ENCODE measurements around the gene IQCE.

IQCE gene

DNA sequence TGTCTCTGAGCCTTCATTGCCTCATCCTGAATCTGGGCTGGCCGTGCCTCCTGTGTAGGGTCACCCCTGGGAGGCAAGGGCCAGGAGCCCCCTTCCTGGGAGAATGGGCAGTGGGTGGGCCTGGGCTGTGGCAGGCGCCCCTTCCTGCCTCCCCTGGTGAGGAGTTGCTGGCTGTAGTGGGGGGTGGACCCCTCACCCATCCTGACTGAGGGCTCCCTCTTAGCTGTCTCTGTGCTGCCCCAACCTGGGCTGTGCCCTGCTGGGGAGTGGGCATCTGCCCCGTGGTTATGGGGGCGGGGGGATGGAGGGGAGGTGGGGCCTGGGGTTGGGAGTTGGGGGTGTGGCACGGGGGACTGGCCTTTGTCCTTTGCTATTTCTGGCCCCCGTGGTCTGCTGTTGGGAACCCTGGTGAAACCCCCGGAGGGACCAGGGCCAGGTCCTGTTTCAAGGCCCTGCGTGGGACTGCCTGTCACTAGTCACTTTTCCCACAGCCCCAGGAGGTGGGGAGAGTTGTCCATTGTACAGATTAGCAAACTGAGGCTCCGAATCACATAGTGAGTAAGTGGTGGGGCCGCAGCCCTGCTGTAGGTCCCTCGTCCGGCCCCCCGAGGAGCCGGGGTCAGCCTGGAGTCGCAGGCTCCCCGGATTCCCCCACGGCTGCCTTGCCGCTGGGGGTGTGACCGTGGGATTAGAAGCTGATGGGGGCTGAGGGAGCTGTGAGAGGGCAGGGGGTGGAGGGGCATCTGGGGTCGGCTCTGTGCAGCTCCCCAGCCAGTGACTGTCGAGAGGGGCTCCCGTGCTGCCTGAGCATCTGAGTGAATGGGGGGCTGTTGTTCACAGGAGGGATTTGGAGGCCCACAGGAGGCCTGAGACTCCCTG, 75.7 kb downstream of the IQCE start:
- H3K4me1 ChIP-seq (ENCODE audit: control insufficient read depth, insufficient read depth, low read length, poor library complexity, severe bottlenecking) = peaks cover 40% of the 10 kb centered on the region
- H3K36me3 ChIP-seq (ENCODE audit: control insufficient read depth, insufficient read depth, low read length) = peaks cover 33% of the 10 kb centered on the region
- WGBS, 2 experiments (ENCODE audit: insufficient coverage in 2 of 2) = 94 to 95% methylated on average over 11 to 18 of the region's 22 CpGs
- peak overlapping the region; percentile 60 for H3K27ac ChIP-seq (ENCODE audit: low read depth, low read length, severe bottlenecking)
- no peaks in the 10 kb centered on the region for H3K9me3 ChIP-seq (ENCODE audit: control insufficient read depth, low read length)
- H3K4me3 ChIP-seq (ENCODE audit: extremely low read depth, insufficient read depth, low read length, poor library complexity, severe bottlenecking) = peak overlapping the region; percentile 82

DNA sequence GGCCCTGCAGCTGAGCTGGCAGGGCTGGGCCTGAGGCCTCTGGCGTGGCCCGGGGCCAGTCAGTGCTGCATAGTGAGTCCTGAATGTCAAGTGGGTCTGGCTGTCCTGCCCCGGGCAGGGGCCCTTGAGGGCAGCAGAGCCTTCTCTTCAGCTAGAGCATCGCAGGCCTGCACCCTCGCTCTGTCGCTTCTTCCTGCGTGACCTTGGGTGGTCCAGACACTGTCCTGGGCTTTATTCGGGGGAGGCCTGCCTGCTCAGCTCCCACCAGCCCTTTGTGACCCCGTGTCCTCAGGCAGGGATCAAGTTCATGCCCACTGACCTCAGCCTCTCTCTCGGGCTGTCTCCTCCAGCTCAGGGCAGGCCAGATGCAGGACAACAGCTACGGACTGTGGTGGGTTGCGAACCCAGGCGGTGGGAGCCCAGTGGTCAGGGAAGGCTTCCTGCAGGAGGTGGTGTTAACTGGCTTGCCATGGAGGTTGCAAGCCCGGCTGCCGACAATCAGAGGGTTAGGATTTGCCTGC, 76.4 kb downstream of the IQCE start:
- WGBS, 2 experiments (ENCODE audit: insufficient coverage in 2 of 2) = 96 to 99% methylated on average over 15 of the region's 15 CpGs
- Histone ChIP-seq H3K27ac (ENCODE audit: low read depth, low read length, severe bottlenecking) (no peak overlapping the region), H3K4me3 (ENCODE audit: extremely low read depth, insufficient read depth, low read length, poor library complexity, severe bottlenecking) (no peak overlapping the region), H3K9me3 (ENCODE audit: control insufficient read depth, low read length) (no peaks in the 10 kb centered on the region), H3K4me1 (ENCODE audit: control insufficient read depth, insufficient read depth, low read length, poor library complexity, severe bottlenecking) (peaks cover 35% of the 10 kb centered on the region), H3K36me3 (ENCODE audit: control insufficient read depth, insufficient read depth, low read length) (peaks cover 33% of the 10 kb centered on the region)

DNA sequence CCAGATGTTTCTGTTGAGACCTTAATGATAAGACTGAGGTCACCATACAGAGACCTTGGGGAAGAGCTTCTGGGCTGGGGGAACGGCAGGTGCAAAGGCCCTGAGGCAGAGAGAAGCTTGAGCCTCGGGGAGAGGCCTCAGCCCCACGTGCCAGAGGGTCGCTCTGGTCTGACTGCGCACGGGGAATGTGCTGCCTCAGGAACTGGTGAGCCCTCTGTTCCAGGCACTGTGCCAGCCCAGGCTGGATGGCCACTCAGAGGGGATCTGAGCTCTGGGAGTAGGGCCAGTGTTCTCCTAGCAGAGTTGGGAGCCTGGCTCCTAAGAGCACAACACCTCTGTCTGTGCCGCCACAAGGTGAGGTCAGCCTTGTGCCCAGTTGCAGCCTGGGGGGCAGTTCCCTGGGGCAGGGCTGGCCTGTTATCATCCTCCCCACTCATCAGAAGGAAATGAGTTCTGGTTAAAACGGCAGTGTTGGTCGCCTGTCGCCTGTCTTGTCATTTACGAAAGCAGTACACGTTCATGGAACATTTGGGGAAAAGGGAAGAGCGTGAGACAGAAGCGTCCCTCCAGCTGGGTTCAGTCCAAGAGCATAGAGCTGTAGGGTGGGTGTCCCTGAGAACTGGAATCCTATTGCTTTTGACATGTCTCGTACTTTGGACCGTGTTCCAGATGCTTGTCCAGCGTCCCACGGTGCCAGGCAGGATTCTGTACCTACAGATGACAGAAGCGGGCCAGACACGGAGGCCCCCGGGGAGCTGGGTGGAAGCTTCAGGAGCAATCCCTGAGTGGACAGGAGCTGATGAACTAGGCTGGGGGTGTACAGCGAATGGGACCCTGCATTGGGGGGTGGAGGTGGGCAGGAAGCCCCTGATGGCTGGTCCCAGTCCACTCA, 77.3 kb downstream of the IQCE start:
- Histone ChIP-seq H3K27ac (ENCODE audit: low read depth, low read length, severe bottlenecking) (no peak overlapping the region), H3K4me1 (ENCODE audit: control insufficient read depth, insufficient read depth, low read length, poor library complexity, severe bottlenecking) (peaks cover 43% of the 10 kb centered on the region), H3K36me3 (ENCODE audit: control insufficient read depth, insufficient read depth, low read length) (peaks cover 38% of the 10 kb centered on the region), H3K4me3 (ENCODE audit: extremely low read depth, insufficient read depth, low read length, poor library complexity, severe bottlenecking) (no peak overlapping the region), H3K9me3 (ENCODE audit: control insufficient read depth, low read length) (no peaks in the 10 kb centered on the region)
- 95% methylated on average over 22 of the region's 22 CpGs for WGBS, 2 experiments (ENCODE audit: insufficient coverage in 2 of 2)

DNA sequence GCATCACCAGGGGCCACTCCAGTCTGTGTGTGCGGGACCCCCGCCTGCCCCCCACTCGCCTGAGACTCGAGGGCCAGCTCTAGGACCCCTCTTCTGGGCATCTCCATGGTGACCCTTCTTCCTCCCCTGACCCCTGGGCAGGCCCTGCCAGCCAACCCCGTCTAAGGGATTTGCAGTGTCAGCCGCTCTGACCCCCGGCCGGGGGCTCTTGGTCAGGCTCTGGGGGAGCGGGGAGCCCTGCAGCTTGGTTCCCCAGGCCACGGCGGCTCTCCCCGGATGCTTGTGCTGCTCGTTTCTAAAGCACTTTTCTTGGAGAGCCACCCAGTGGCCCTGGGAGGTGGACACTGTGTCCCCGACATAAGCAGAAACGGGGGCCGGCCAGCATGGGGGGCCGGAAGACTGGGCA, 78.3 kb downstream of the IQCE start:
- H3K27ac ChIP-seq (ENCODE audit: low read depth, low read length, severe bottlenecking) = no peak overlapping the region
- 87 to 95% methylated on average over 13 to 16 of the region's 17 CpGs for WGBS, 2 experiments (ENCODE audit: insufficient coverage in 2 of 2)
- H3K9me3 ChIP-seq (ENCODE audit: control insufficient read depth, low read length) = no peaks in the 10 kb centered on the region
- no peak overlapping the region for H3K4me3 ChIP-seq (ENCODE audit: extremely low read depth, insufficient read depth, low read length, poor library complexity, severe bottlenecking)
- peaks cover 48% of the 10 kb centered on the region for H3K4me1 ChIP-seq (ENCODE audit: control insufficient read depth, insufficient read depth, low read length, poor library complexity, severe bottlenecking)
- H3K36me3 ChIP-seq (ENCODE audit: control insufficient read depth, insufficient read depth, low read length) = peaks cover 39% of the 10 kb centered on the region

DNA sequence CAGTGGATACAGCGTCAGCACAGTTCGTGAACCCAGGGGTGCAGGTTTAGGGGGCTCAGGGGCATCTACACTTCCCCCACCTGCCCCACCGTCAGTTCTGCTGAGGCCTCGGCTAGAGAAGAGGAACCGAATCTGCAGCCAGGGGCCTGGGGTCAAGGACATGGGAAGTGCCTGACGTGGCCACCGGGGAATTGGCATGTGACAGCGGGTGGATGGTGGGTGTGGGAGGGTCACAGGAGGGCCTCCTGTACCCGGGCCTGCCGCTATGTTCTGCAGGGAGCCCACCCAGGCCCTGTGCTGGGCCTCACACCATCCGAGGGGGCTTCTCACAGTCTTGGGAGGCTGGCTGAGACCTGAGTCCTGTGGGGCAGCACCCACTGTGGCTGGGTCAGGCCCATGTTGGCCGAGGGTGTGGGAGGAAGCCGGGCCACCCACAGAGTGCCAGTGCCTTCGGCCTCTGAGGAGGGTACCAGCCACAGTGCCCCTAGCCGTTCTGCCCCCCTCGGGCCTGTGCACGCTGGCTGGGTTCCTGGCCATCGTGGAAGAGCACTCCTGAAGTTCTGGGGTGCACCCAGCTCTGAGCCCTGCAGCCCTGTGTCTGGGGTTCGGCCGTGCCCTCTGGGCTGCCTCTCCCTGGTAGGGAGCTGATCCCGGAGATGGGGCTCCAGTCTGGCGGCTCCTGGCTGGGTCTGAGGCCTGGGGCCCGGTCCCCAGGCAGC, 78.9 kb downstream of the IQCE start:
- H3K4me3 ChIP-seq (ENCODE audit: extremely low read depth, insufficient read depth, low read length, poor library complexity, severe bottlenecking) = no peak overlapping the region
- peaks cover 50% of the 10 kb centered on the region for H3K4me1 ChIP-seq (ENCODE audit: control insufficient read depth, insufficient read depth, low read length, poor library complexity, severe bottlenecking)
- no peaks in the 10 kb centered on the region for H3K9me3 ChIP-seq (ENCODE audit: control insufficient read depth, low read length)
- peaks cover 44% of the 10 kb centered on the region for H3K36me3 ChIP-seq (ENCODE audit: control insufficient read depth, insufficient read depth, low read length)
- H3K27ac ChIP-seq (ENCODE audit: low read depth, low read length, severe bottlenecking) = peak overlapping the region; percentile 36
- WGBS, 2 experiments (ENCODE audit: insufficient coverage in 2 of 2) = 91 to 93% methylated on average over 20 to 21 of the region's 23 CpGs

DNA sequence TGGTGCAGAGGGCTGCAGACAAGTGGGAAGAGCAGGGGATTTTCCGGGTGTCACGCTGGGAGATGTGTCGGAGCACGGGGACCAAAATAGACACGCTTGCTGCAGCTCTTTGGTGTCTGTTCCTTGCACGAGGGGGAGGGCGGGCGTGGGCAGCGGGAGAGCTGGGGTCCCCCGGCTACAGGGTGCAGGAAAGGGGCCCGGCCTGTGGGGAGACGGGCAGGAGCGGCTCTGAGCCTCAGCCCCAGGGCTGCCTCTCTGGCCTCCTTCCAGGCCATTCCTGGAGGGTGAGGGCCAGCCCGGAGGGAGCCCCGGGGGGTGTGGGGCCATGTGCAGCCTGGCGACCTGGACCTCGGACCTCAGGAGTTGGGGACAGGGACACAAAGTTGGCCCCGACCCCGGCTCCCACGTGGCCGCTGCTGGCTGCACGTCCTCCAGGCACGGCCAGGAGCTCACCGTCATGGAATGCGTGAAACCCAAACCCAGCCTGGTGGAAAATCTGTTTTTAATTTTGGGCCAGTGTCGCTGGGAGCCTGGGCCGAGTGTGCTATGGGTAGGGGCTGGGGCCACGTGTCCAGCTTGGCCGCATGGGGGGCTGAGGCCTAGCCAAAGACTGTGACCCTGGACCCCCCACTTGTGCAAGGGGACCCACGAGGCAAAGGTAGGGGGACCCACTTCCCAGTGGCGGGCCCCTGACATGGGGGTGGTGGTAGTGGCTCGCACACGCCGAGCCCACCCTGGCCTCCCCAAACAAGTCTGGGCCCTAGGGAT, 79.6 kb downstream of the IQCE start:
- peak overlapping the region; percentile 36 for H3K27ac ChIP-seq (ENCODE audit: low read depth, low read length, severe bottlenecking)
- H3K4me1 ChIP-seq (ENCODE audit: control insufficient read depth, insufficient read depth, low read length, poor library complexity, severe bottlenecking) = peaks cover 50% of the 10 kb centered on the region
- H3K9me3 ChIP-seq (ENCODE audit: control insufficient read depth, low read length) = no peaks in the 10 kb centered on the region
- H3K4me3 ChIP-seq (ENCODE audit: extremely low read depth, insufficient read depth, low read length, poor library complexity, severe bottlenecking) = no peak overlapping the region
- 92 to 93% methylated on average over 29 to 34 of the region's 34 CpGs for WGBS, 2 experiments (ENCODE audit: insufficient coverage in 2 of 2)
- peaks cover 49% of the 10 kb centered on the region for H3K36me3 ChIP-seq (ENCODE audit: control insufficient read depth, insufficient read depth, low read length)

DNA sequence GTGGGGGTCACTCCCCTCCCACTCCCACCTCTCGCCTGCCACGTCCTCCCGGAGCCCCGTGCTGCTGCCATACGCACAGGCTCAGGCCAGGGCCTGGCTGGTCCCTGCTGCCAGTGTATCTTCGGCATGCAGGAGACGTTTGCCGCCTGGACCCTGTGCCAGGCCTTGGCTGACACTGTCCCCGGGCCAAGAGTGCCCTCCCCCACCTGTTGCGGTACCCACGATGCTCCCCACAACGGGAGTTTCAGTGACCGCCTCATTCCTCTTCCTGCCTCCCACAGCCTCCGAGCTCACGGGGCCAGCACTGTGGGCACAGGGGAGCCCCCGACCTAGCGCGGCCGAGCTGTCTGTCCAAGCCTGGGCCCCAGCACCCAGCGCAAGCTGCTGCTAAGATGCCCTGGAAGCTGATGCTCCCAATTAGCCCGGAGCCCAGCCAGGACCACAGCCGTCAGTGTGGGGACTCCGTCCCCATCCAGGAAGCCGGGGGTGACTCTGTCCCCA, 80.5 kb downstream of the IQCE start:
- no peak overlapping the region for H3K4me3 ChIP-seq (ENCODE audit: extremely low read depth, insufficient read depth, low read length, poor library complexity, severe bottlenecking)
- no peaks in the 10 kb centered on the region for H3K9me3 ChIP-seq (ENCODE audit: control insufficient read depth, low read length)
- peaks cover 49% of the 10 kb centered on the region for H3K4me1 ChIP-seq (ENCODE audit: control insufficient read depth, insufficient read depth, low read length, poor library complexity, severe bottlenecking)
- WGBS, 2 experiments (ENCODE audit: insufficient coverage in 2 of 2) = 93 to 96% methylated on average over 24 of the region's 24 CpGs
- no peak overlapping the region for H3K27ac ChIP-seq (ENCODE audit: low read depth, low read length, severe bottlenecking)
- H3K36me3 ChIP-seq (ENCODE audit: control insufficient read depth, insufficient read depth, low read length) = peaks cover 49% of the 10 kb centered on the region

DNA sequence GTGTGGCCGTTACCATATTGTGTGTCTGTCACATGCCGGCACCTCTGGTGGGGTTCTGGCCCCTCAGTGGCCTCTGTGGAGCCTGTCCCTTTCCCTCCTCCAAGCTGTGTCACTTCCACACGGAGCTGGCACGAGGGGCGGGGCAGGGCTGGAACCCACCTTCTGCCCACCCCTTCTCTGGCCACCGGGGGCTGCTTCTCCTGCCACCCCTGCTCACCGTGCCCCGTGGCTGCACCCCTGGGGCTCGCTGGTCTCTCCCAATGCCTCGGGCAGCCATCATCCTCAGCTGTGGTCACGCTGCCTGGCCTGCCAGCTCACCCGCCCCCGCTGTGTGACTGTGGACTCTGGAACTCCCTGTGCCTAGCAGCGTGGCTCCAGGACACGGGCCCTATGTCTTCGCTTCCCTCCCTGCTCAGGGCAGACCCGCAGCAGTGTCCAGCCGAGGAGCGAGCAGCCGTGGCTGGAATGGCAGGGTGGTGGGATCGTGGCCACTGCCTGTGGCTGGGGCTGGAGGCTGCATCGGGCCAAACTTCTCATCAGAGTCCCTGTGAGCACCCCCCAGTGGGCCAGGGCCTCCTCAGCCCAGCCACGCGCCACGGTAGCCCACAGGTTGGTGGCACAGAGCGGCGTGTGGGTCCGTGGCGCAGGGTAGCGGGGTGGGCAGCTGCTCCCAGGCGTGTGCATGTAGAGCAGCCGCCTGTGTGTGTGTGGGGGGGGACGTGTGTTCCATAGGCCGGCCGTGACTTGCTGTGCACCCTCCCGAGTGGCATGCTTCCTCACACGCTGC, 81.1 kb downstream of the IQCE start:
- Histone ChIP-seq H3K27ac (ENCODE audit: low read depth, low read length, severe bottlenecking) (no peak overlapping the region), H3K9me3 (ENCODE audit: control insufficient read depth, low read length) (no peaks in the 10 kb centered on the region), H3K4me3 (ENCODE audit: extremely low read depth, insufficient read depth, low read length, poor library complexity, severe bottlenecking) (no peak overlapping the region), H3K36me3 (ENCODE audit: control insufficient read depth, insufficient read depth, low read length) (peaks cover 43% of the 10 kb centered on the region), H3K4me1 (ENCODE audit: control insufficient read depth, insufficient read depth, low read length, poor library complexity, severe bottlenecking) (peaks cover 50% of the 10 kb centered on the region)
- 92 to 93% methylated on average over 34 to 36 of the region's 37 CpGs for WGBS, 2 experiments (ENCODE audit: insufficient coverage in 2 of 2)

DNA sequence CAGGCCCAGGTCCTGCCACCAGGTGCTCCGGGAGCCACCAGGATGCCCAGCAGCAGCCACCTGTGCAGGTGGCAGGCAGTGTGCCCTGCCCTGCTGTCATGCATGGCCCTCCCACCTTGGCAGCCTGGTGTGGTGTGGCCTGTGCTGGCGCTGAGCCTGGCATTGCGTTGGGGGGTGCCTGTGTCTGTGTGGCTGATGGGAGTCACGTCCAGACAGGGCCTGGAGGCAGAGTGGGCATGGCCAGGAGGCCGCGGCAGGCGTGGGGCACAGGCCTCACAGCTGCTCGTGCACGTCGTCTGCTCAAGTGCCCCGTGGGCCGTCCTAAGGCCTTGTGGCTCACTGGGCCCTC, 81.7 kb downstream of the IQCE start:
- H3K27ac ChIP-seq (ENCODE audit: low read depth, low read length, severe bottlenecking) = peak overlapping the region; percentile 90
- H3K4me1 ChIP-seq (ENCODE audit: control insufficient read depth, insufficient read depth, low read length, poor library complexity, severe bottlenecking) = peaks cover 55% of the 10 kb centered on the region
- no peaks in the 10 kb centered on the region for H3K9me3 ChIP-seq (ENCODE audit: control insufficient read depth, low read length)
- peaks cover 37% of the 10 kb centered on the region for H3K36me3 ChIP-seq (ENCODE audit: control insufficient read depth, insufficient read depth, low read length)
- no peak overlapping the region for H3K4me3 ChIP-seq (ENCODE audit: extremely low read depth, insufficient read depth, low read length, poor library complexity, severe bottlenecking)
- 90 to 94% methylated on average over 9 to 12 of the region's 12 CpGs for WGBS, 2 experiments (ENCODE audit: insufficient coverage in 2 of 2)

Measured in mesodermal cell (in vitro differentiated cells).